Measurements from ENCODE around the gene EPB41L4A.

Gene EPB41L4A

GRCh38 chr5:112306956-112307355 lies 112.1 kb downstream of the EPB41L4A start:
- no peak for DNase-seq

DNA sequence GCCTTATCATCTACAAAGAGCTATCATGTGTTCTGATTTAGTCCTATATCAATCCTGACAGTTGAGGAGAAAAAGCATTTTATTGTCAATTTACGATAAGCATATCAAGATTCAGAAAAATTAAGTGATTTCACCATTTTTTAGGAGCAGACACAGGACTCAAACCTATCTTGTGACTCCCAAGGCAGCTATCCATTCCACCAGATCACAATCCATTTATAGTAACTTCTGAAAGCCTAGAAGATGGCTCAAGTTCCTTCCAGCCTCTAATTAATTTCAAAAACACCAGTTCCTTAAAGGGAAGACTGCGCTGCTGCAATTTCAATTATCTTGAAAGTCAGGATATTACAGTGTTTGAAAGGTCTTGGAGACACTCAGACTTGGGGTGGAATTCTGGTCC lies 114.3 kb downstream of the EPB41L4A start:
- no peak for DNase-seq

GRCh38 chr5:112303685-112304084 lies 115.4 kb downstream of the EPB41L4A start:
- DNase-seq: no peak

DNA sequence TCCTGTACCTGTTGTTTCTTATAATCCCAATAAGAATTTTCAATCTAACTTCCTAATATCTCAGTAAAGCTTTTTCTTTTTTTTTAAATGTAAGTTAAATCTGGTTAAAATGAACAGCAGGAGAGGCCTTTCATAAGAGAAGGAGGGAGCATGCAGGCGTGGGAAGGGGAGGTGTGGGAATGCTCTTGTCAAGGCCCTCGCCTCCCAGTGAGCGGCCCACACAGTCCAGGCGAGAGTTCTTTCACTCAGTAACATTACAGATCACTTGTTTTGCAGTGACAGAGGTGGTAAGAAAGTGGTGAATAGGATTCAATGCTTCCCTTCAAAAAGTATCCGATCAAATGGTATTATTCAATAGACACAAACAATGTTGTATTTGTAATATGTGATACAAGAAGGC lies 125.0 kb downstream of the EPB41L4A start:
- no peak for DNase-seq

DNA sequence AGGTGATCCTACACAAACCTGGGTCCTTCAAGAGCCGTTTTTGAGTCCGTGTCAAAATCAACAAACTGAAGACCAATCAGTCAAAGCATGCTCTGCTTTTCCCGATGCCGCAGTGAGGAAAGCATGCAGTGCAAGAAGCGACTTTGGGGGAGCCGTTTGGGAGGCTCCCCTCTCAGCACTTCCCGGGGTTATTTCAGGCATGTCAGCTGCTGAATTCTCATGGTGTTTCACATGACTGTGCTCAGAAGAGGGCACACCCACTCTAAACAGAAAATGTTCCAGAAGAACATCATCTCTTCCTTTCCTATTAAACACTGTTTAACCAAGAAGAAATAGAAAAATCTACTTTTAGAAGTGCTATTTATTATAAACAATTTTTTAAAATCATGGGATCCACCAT lies 125.5 kb downstream of the EPB41L4A start:
- DNase-seq: no peak

DNA sequence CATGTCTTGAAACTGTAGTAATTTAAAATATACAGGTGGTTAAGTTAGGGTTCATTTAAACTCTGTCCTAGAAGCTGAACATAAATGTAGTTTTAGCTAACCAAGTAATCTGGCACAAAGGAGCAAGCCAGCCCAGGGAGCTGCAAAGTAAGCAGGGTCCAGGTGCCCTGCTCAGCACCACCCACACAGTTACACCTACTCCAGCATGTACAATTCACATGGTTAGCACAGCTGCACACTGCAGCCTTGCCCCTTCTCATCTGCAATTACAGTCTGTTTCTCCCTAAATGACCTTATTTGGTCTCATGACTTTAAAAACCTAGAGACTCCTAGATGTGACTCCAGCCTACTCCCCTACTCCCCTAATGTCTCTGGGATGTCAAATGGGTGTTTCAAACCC lies 128.4 kb downstream of the EPB41L4A start:
- DNase-seq: no peak

DNA sequence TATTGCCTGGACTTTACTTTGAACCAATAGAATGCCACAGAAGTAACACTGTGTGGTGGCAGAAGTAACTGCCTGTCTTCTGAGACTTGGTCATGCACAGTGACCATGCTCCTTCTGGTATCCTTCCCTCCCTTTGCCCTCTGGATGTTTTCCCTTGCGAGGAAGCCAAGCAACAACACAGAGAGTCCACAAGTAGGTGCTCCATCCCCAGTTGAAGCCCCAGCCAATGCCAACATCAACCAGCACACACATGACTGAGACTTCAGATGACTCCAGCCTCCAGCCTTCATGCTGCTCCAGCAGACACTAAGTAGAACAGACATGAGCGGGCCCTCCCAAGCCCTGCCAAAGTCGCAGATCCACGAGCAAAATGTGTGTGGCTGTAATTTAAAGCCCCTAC lies 129.6 kb downstream of the EPB41L4A start:
- no peak for DNase-seq

DNA sequence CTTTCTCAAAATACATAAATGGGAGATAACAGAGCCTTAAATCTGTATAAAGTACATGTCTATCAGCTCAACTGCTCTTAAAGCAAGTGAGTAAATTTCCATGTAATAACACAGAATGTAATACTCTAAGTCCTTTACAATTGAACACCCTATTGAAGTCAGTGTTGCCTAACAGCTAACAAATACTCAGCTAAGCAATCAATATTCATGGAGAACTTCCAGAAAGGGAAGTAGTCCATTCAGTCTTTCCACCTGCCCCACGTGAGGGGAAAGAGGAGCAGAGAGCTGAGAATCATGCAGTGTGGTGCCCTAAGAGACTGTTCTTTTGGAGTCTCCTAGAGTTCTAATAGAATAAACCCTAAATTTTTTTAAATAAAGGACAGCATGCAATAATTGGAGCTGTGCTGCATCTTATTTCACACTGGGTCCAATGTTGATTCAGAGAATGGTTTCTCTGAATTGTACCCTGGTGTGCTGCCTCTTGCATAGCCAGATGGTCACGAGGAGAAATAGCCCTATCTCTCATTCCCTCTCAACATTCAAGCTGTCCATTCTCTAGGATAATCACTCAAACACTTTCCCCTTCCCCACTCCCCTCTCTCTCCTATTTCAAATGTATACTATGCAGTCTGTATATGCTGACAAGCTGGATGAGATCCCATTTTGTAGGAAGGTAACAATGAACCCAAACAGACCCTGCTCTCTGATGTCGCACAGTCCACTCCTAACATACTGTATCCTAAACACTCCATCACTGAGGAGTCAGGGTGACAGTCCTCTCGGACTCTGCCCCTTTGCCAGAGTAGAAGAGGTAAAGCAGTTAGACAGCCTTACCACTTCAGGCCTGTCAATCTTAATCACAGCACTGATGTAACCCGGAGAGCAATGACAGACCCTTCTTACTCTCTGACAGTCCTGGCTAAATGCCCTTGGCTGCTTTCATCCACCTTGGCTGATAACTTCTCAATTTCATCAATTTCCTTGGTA lies 134.8 kb downstream of the EPB41L4A start:
- DNase-seq: no peak

- no peak for DNase-seq
Measured at GRCh38 chr5:112283034-112283582, 136.0 kb downstream of the EPB41L4A start.

GRCh38 chr5:112279082-112279481 lies 140.0 kb downstream of the EPB41L4A start:
- no peak for DNase-seq

DNA sequence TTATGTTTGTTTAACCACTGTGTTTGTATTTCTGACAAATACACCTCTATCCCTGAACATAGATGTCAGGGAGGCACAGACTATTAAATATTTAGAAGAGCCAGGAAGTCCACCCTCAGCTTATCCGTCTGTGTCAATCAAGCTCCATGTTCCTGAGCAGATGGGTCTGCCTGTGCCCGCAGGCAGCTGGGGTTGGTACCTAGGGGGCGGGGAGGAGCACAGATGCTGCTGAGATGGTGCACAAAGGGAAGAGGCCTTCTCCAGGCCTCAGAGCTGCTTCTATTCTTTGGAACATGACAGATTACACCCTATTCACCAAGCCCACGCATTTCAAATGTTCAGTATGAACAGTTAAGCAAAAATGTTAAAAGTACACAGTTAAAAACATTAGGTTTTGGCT lies 142.1 kb downstream of the EPB41L4A start:
- DNase-seq: no peak

GRCh38 chr5:112275671-112276070 lies 143.4 kb downstream of the EPB41L4A start:
- DNase-seq: no peak

DNA sequence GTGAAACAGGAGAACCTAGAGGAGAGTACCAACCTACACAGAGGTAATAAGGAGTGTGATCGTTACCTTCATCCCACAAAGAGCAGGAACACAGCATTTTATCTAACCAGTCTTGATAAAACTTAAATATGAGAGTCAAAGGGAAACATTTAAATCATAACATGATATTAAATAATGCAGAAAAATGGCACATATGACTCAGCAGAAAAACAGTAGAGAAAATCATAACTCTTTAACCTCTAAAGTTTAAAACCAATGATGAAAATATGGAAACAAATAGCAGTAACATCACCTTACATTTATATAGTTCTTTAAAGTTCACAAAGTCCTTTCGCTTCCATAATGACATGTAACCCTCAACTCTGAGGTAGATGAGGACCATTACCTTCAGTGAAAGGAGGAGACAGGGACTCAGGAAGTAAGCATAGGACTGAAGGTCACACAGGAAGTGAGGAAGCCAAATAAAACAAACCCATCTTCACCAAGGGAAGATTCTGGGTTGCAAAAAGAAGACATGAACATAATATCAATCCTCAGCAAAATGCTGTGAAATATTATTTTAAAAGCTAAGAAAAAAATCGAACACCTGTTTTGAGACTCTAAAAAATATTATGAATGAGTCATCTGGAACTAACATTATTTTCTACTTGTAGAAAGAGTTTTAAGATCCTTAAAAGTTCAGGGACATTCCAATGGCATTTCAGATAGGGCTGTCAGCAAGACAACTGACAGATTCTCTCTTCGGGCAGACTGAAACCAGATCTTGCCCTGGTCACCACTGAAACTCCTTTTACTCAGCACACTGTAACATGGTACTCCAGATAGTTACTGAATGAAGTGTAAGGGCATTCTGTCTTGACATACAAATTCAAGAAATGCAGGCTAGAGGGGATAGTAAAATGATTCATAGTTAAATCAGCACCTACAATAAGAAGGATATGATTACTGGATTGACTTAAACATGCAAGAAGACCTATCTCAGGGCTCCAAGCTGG lies 148.5 kb downstream of the EPB41L4A start:
- no peak for DNase-seq

- no peak for DNase-seq
Measured at GRCh38 chr5:112267231-112267630, 151.8 kb downstream of the EPB41L4A start.

GRCh38 chr5:112264666-112265065 lies 154.4 kb downstream of the EPB41L4A start:
- no peak for DNase-seq

DNA sequence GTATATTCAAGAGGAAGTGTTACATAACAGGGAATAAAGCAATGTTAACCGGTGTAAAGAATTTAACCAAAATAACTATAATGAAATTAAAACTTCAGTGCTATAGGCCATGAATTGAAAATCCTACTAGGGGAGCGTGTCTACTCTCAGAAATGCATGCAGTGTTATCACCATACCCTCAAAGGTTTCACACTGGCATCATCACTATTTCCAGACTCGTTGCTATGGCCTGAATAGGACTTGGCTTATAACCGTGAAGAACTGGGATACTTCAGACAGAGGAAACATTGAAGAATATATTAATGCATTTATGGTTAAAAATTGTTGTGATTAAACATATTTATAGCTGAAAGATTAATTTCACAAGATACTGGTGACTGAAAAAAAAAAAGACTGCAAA lies 154.9 kb downstream of the EPB41L4A start:
- DNase-seq: no peak

- no peak for DNase-seq
Measured at GRCh38 chr5:112263469-112263868, 155.6 kb downstream of the EPB41L4A start.

DNA sequence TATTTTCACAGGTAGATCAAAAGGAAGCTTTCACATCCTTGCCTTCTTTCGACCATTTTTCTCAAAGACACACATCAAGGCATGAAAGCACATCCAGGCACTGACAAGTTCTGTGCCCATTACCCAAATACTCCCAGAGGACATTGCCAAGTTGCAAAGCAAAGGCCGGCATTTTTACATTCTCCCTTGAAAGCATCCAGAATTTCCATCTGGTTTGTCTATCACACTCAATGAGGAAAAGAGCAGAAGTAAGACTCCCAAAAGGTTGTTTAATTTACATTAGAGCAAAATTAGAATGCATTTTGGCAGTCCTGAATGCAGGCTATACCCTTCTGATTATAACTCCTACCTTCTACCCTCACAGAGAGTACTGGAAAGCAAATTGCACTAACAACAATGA lies 160.5 kb downstream of the EPB41L4A start:
- no peak for DNase-seq

DNA sequence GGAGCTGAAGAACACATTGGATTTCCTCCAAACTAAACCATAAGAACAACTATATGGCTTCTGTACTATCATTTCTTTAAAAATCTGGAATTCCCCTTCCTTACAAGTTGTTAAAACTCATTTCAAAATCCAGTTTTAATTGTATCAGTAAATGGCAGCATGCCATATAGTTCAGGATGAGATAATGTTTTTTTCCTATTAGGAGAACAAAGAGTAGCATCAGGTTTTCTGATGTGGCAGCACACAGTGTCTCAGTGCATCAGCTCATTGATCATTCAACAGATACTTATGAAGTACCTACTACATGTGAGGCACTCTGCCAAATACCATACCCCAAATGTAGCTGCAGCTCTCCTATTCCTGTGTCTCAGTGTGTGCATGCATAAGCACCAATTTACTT lies 161.1 kb downstream of the EPB41L4A start:
- no peak for DNase-seq

- no peak for DNase-seq
Measured at GRCh38 chr5:112257005-112257404, 162.1 kb downstream of the EPB41L4A start.

DNA sequence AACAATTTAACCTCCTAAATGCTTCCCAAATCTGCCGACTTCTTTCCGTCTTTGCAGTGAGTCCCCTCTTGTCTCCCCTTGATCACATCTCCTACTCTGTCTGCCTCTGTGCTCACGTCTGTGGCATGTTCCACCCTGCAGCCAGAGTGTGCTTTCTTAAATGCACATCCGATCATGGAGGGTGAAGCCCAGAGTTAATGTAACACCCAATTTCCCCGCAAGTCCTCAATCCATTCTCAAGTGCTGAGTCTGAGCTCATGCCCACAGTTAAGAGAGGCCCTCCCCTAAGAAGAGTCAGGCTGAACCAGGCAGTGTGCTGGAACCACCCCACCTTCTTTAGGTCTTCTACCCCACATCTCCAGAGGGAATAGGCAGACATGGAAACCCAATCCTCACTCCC lies 164.8 kb downstream of the EPB41L4A start:
- DNase-seq: no peak

- DNase-seq: no peak
Measured at GRCh38 chr5:112253478-112254250, 165.4 kb downstream of the EPB41L4A start.
